ENCODE results near the gene GPR157.

GRCh38 chr1:9120312-9120958 lies 8.5 kb downstream of the GPR157 start:
- TF ChIP-seq EZH2 (IDR thresholded peaks at IDR 0.05; ENCODE audit: low read length, unreplicated experiment), result no peak
- no peak for TF ChIP-seq EZH2phosphoT487 (IDR thresholded peaks at IDR 0.05; ENCODE audit: borderline replicate concordance, low read length)
- TF ChIP-seq CTCF (conservative IDR thresholded peaks at IDR 0.05; ENCODE audit: low read depth, low read length), result no peak
